Mesenchymal stem cell (in vitro differentiated cells and primary cell): Measurements from ENCODE around the gene KRT76.

ENCODE experiments used
- DNase-seq: peaks from one replicate; pipeline ENCODE4 v3.0.0-alpha.2; 2013
- H2AFZ ChIP-seq: one replicate; pipeline ENCODE4 v1.6.1; 2013; ENCODE audit warnings: low read depth, mild to moderate bottlenecking, control low read depth, inconsistent platforms, low read length, moderate library complexity
- H2AK5ac ChIP-seq: 2 replicates; pipeline ENCODE4 v1.6.1; 2013; ENCODE audit warnings: low read length, moderate library complexity, mild to moderate bottlenecking, inconsistent platforms; ENCODE audit not compliant: severe bottlenecking
- H2BK120ac ChIP-seq: one replicate; pipeline ENCODE4 v1.6.1; 2013; ENCODE audit warnings: low read depth, mild to moderate bottlenecking, inconsistent platforms, low read length, moderate library complexity
- H2BK12ac ChIP-seq, 2 experiments: one replicate each; pipeline ENCODE4 v1.6.1; 2013; ENCODE audit warnings: inconsistent platforms in 2 of 2, low read length in 2 of 2, mild to moderate bottlenecking in 2 of 2, moderate library complexity in 2 of 2, control low read depth in 1 of 2
- H2BK15ac ChIP-seq: one replicate; pipeline ENCODE4 v1.6.1; 2013; ENCODE audit warnings: mild to moderate bottlenecking, low read depth, inconsistent platforms; ENCODE audit not compliant: poor library complexity, severe bottlenecking
- H2BK5ac ChIP-seq: 2 replicates; pipeline ENCODE4 v1.6.1; 2013; ENCODE audit warnings: low read depth, mild to moderate bottlenecking, low read length, control low read depth, inconsistent platforms; ENCODE audit not compliant: poor library complexity, severe bottlenecking
- H3K14ac ChIP-seq, 2 experiments: one replicate each; pipeline ENCODE4 v1.6.1; 2013; ENCODE audit warnings: inconsistent platforms in 2 of 2, low read length in 2 of 2, control low read depth in 1 of 2, mild to moderate bottlenecking in 1 of 2, moderate library complexity in 1 of 2
- H3K18ac ChIP-seq, 2 experiments: one replicate each; pipeline ENCODE4 v1.6.1; 2013; ENCODE audit warnings: inconsistent platforms in 2 of 2, low read length in 2 of 2, control low read depth in 1 of 2, low read depth in 1 of 2, mild to moderate bottlenecking in 1 of 2
- H3K23ac ChIP-seq, 2 experiments: one replicate each; pipeline ENCODE4 v1.6.1; 2013; ENCODE audit warnings: inconsistent platforms in 2 of 2, low read length in 2 of 2, mild to moderate bottlenecking in 2 of 2, moderate library complexity in 2 of 2, control low read depth in 1 of 2
- H3K27ac ChIP-seq: 2 replicates; pipeline ENCODE4 v1.5.1; 2013; ENCODE audit warnings: mild to moderate bottlenecking, moderate library complexity, low read length, control low read depth, inconsistent platforms; ENCODE audit not compliant: poor library complexity, severe bottlenecking
- H3K27me3 ChIP-seq, 2 experiments: 2 replicates each; pipeline versions ENCODE4 v1.6.1 to v1.7.0; 2013; ENCODE audit warnings: low read length in 2 of 2, mild to moderate bottlenecking in 2 of 2, moderate library complexity in 2 of 2, control low read depth in 1 of 2, inconsistent platforms in 1 of 2; ENCODE audit not compliant: control insufficient read depth in 1 of 2, insufficient read depth in 1 of 2
- H3K36me3 ChIP-seq, 2 experiments: 2 replicates each; pipeline versions ENCODE4 v1.6.1 to v1.7.0; 2013; ENCODE audit warnings: low read length in 2 of 2, control low read depth in 1 of 2, inconsistent platforms in 1 of 2, low read depth in 1 of 2, mild to moderate bottlenecking in 1 of 2; ENCODE audit not compliant: insufficient read depth in 2 of 2, control insufficient read depth in 1 of 2
- H3K4ac ChIP-seq, 2 experiments: one replicate each; pipeline ENCODE4 v1.6.1; 2013; ENCODE audit warnings: inconsistent platforms in 2 of 2, low read length in 2 of 2, mild to moderate bottlenecking in 2 of 2, moderate library complexity in 2 of 2, control low read depth in 1 of 2, low read depth in 1 of 2
- H3K4me1 ChIP-seq: 2 replicates; pipeline ENCODE4 v1.6.1; 2013; ENCODE audit warnings: low read depth, low read length, control low read depth; ENCODE audit not compliant: control insufficient read depth, insufficient read depth
- H3K4me2 ChIP-seq: 2 replicates; pipeline ENCODE4 v1.6.1; 2013; ENCODE audit warnings: low read length, mild to moderate bottlenecking, inconsistent platforms; ENCODE audit not compliant: poor library complexity, severe bottlenecking
- H3K4me3 ChIP-seq, 2 experiments: 2 replicates each; pipeline versions ENCODE4 v1.5.1 to v1.7.0; 2013; ENCODE audit warnings: low read length in 2 of 2, mild to moderate bottlenecking in 2 of 2, control low read depth in 1 of 2, low read depth in 1 of 2; ENCODE audit not compliant: insufficient read depth in 1 of 2
- H3K79me1 ChIP-seq: replicated peaks from 2 replicates; pipeline ENCODE4 v1.6.1; 2013; ENCODE audit warnings: mild to moderate bottlenecking, control low read depth, low read length, inconsistent platforms; ENCODE audit not compliant: poor library complexity, severe bottlenecking
- H3K9ac ChIP-seq: 2 replicates; pipeline ENCODE4 v1.7.0; 2013; ENCODE audit warnings: mild to moderate bottlenecking, low read length, moderate library complexity
- H3K9me3 ChIP-seq: 2 replicates; pipeline ENCODE4 v1.7.0; 2013; ENCODE audit warnings: mild to moderate bottlenecking, low read length; ENCODE audit not compliant: control insufficient read depth
- H4K8ac ChIP-seq: one replicate; pipeline ENCODE4 v1.6.1; 2013; ENCODE audit warnings: inconsistent platforms, mild to moderate bottlenecking, low read length, moderate library complexity
- H4K91ac ChIP-seq: one replicate; pipeline ENCODE4 v1.6.1; 2013; ENCODE audit warnings: mild to moderate bottlenecking, low read length, inconsistent platforms
- WGBS: methylation state at CpG from one replicate; pipeline ENCODE4 v1.1.7; 2013; ENCODE audit warnings: mixed read lengths; 5-methylcytosine and 5-hydroxymethylcytosine counted together

Gene KRT76

GRCh38 chr12:52819731-52820510, 42.8 kb upstream of the KRT76 start:
- Histone ChIP-seq H3K36me3 (no peaks in the 10 kb centered on the region), H3K4me1 (peaks cover 2% of the 10 kb centered on the region), H2BK12ac (no peak overlapping the region), H3K4ac (no peak overlapping the region), H2BK15ac (no peak overlapping the region), H3K79me1 (no peaks in the 10 kb centered on the region), H3K27ac (no peak overlapping the region), H2BK120ac (no peak overlapping the region), H3K9me3 (no peaks in the 10 kb centered on the region), H4K8ac (no peak overlapping the region), H3K9ac (no peak overlapping the region), H3K23ac (no peak overlapping the region), H2BK5ac (no peak overlapping the region), H2AK5ac (no peak overlapping the region), H4K91ac (no peak overlapping the region), H3K27me3 (peaks cover 30 to 74% of the 10 kb centered on the region in 2 experiments), H2AFZ (no peak overlapping the region), H3K14ac (no peak overlapping the region), H3K4me2 (no peak overlapping the region), H3K18ac (no peak overlapping the region), H3K4me3 (no peak overlapping the region)
- DNase-seq = no peak
- WGBS = 83% methylated on average over 7 of the region's 7 CpGs

GRCh38 chr12:52818887-52819420, 41.8 kb upstream of the KRT76 start:
- Histone ChIP-seq H3K27me3 (peaks cover 30 to 74% of the 10 kb centered on the region in 2 experiments), H3K27ac (no peak overlapping the region), H3K9ac (no peak overlapping the region), H2BK15ac (no peak overlapping the region), H3K18ac (no peak overlapping the region), H3K4me1 (peaks cover 5% of the 10 kb centered on the region), H3K4me3 (no peak overlapping the region), H3K14ac (no peak overlapping the region), H2AFZ (no peak overlapping the region), H3K36me3 (no peaks in the 10 kb centered on the region), H2BK12ac (no peak overlapping the region), H2AK5ac (no peak overlapping the region), H4K91ac (no peak overlapping the region), H4K8ac (no peak overlapping the region), H3K9me3 (no peaks in the 10 kb centered on the region), H3K23ac (no peak overlapping the region), H2BK5ac (no peak overlapping the region), H3K79me1 (no peaks in the 10 kb centered on the region), H3K4ac (no peak overlapping the region), H2BK120ac (no peak overlapping the region), H3K4me2 (no peak overlapping the region)
- WGBS = 61% methylated on average over 7 of the region's 7 CpGs
- no peak for DNase-seq

GRCh38 chr12:52818388-52818787, 41.2 kb upstream of the KRT76 start:
- peaks cover 5% of the 10 kb centered on the region for H3K4me1 ChIP-seq
- H3K27me3 ChIP-seq = peaks cover 30 to 74% of the 10 kb centered on the region in 2 experiments
- 68% methylated on average over 7 of the region's 7 CpGs for WGBS
- no peak overlapping the region for H3K4me3 ChIP-seq
- no peak overlapping the region for H2BK5ac ChIP-seq
- no peak overlapping the region for H3K23ac ChIP-seq
- H2AFZ ChIP-seq = no peak overlapping the region
- H4K8ac ChIP-seq = no peak overlapping the region
- no peaks in the 10 kb centered on the region for H3K79me1 ChIP-seq
- no peak overlapping the region for H2BK120ac ChIP-seq
- no peaks in the 10 kb centered on the region for H3K9me3 ChIP-seq
- no peak overlapping the region for H3K4ac ChIP-seq
- H2BK15ac ChIP-seq = no peak overlapping the region
- H3K4me2 ChIP-seq = no peak overlapping the region
- H3K27ac ChIP-seq = no peak overlapping the region
- H3K9ac ChIP-seq = no peak overlapping the region
- no peak overlapping the region for H2BK12ac ChIP-seq
- no peak overlapping the region for H3K18ac ChIP-seq
- no peaks in the 10 kb centered on the region for H3K36me3 ChIP-seq
- no peak overlapping the region for H4K91ac ChIP-seq
- H2AK5ac ChIP-seq = no peak overlapping the region
- no peak overlapping the region for H3K14ac ChIP-seq
- no peak for DNase-seq

GRCh38 chr12:52817699-52818238, 40.6 kb upstream of the KRT76 start:
- H3K14ac ChIP-seq = no peak overlapping the region
- H2AFZ ChIP-seq = no peak overlapping the region
- no peak overlapping the region for H3K18ac ChIP-seq
- no peak overlapping the region for H2AK5ac ChIP-seq
- H3K4me1 ChIP-seq = peaks cover 5% of the 10 kb centered on the region
- no peak overlapping the region for H2BK120ac ChIP-seq
- H3K9ac ChIP-seq = no peak overlapping the region
- H2BK5ac ChIP-seq = no peak overlapping the region
- H3K27me3 ChIP-seq = peaks cover 30 to 74% of the 10 kb centered on the region in 2 experiments
- no peak overlapping the region for H4K91ac ChIP-seq
- no peaks in the 10 kb centered on the region for H3K36me3 ChIP-seq
- H2BK12ac ChIP-seq = no peak overlapping the region
- no peak overlapping the region for H2BK15ac ChIP-seq
- H3K79me1 ChIP-seq = no peaks in the 10 kb centered on the region
- H4K8ac ChIP-seq = no peak overlapping the region
- no peak overlapping the region for H3K4ac ChIP-seq
- no peak for DNase-seq
- H3K23ac ChIP-seq = no peak overlapping the region
- H3K4me2 ChIP-seq = no peak overlapping the region
- H3K9me3 ChIP-seq = no peaks in the 10 kb centered on the region
- no peak overlapping the region for H3K4me3 ChIP-seq
- no peak overlapping the region for H3K27ac ChIP-seq
- 91% methylated on average over 1 of the region's 2 CpGs for WGBS
